ENCODE measurements around the gene SDR39U1.

Gene SDR39U1

GRCh38 chr14:24425704-24426103, 16.9 kb downstream of the SDR39U1 start:
- no peak for TF ChIP-seq POLR2AphosphoS5 (IDR thresholded peaks at IDR 0.05; ENCODE audit: low read depth, low read length)
- no peak for TF ChIP-seq TAF1 (IDR thresholded peaks at IDR 0.05; ENCODE audit: borderline replicate concordance, insufficient read depth, low read length)
- TF ChIP-seq FOXP2 (optimal IDR thresholded peaks at IDR 0.05; ENCODE audit: borderline replicate concordance, extremely low read depth, extremely low read length, insufficient read depth) = no peak
- no peak for TF ChIP-seq SIN3A (IDR thresholded peaks at IDR 0.05; ENCODE audit: borderline replicate concordance, insufficient read depth, low read length)
- TF ChIP-seq, protein P1, sequence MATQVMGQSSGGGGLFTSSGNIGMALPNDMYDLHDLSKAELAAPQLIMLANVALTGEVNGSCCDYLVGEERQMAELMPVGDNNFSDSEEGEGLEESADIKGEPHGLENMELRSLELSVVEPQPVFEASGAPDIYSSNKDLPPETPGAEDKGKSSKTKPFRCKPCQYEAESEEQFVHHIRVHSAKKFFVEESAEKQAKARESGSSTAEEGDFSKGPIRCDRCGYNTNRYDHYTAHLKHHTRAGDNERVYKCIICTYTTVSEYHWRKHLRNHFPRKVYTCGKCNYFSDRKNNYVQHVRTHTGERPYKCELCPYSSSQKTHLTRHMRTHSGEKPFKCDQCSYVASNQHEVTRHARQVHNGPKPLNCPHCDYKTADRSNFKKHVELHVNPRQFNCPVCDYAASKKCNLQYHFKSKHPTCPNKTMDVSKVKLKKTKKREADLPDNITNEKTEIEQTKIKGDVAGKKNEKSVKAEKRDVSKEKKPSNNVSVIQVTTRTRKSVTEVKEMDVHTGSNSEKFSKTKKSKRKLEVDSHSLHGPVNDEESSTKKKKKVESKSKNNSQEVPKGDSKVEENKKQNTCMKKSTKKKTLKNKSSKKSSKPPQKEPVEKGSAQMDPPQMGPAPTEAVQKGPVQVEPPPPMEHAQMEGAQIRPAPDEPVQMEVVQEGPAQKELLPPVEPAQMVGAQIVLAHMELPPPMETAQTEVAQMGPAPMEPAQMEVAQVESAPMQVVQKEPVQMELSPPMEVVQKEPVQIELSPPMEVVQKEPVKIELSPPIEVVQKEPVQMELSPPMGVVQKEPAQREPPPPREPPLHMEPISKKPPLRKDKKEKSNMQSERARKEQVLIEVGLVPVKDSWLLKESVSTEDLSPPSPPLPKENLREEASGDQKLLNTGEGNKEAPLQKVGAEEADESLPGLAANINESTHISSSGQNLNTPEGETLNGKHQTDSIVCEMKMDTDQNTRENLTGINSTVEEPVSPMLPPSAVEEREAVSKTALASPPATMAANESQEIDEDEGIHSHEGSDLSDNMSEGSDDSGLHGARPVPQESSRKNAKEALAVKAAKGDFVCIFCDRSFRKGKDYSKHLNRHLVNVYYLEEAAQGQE (IDR thresholded peaks at IDR 0.05; ENCODE audit: insufficient read depth in 1 of 2, low read depth in 2 of 2, low read length in 2 of 2) = no peak

DNA sequence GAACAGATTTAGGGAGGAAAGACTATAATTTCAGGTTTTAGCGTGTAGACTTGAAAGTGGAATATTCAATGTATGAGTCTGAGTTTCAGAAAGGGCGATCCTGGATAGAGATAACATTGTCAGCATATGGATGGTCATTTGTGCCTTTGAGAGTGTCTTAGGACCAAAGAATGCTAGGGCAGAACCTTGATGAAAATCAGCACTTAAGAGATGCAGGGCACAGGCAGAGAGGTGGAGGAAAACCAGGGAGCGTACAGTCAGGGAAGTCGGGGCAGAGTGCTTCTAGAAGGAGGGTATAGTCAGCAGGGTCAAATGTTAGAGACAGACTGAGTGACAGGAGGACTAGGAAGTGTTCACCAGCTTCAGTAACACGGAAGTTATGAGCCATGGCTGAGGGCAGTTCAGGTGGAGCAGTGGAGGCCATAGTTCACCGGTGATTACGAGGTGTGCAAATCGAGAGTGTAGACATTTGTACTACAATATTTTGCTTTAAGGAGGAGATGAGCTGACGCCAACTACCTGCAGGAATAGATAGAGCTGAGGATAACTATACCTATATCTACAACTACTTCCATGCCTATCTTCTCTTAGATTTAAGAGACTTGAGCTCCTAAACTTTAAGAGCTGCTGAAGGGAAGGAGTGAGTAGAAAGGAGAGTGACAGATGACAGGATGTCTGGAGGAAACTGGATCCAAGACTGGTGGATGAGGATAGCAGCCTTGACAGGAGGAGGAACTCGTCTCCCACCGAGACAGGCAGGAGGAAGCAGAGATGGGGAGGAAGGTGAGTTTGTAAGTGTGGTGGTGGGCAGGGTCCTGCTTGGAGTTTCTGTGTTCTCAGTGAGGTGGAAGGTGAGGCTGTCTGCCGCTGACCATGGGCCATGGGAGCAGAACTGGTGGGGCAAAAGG, 19.6 kb downstream of the SDR39U1 start:
- TF ChIP-seq, protein P1 (IDR thresholded peaks at IDR 0.05; ENCODE audit: insufficient read depth in 1 of 2, low read depth in 2 of 2, low read length in 2 of 2) = no peak
- no peak for TF ChIP-seq POLR2AphosphoS5 (IDR thresholded peaks at IDR 0.05; ENCODE audit: low read depth, low read length)
- TF ChIP-seq TAF1 (IDR thresholded peaks at IDR 0.05; ENCODE audit: borderline replicate concordance, insufficient read depth, low read length) = no peak
- TF ChIP-seq FOXP2 (optimal IDR thresholded peaks at IDR 0.05; ENCODE audit: borderline replicate concordance, extremely low read depth, extremely low read length, insufficient read depth) = no peak
- TF ChIP-seq SIN3A (IDR thresholded peaks at IDR 0.05; ENCODE audit: borderline replicate concordance, insufficient read depth, low read length) = no peak

DNA sequence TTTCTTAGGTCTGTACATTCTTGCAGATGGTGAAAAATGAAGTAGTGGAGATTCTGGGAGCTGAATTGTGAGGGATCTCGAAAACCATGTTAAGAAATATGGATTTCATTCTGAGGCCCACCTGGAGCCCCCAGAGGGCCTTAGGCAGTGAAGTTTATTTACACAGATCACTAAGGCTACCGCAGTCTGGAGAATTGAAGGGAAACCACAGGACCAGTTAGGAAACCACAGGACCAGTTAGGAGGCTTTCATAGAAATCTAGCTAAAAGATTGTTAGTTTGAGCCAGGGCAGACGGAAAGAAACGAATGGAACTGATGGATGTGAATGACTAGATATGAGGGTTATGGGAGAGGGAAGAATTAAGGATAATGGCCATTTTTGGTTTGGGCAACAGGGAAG, 20.3 kb downstream of the SDR39U1 start:
- no peak for TF ChIP-seq TAF1 (IDR thresholded peaks at IDR 0.05; ENCODE audit: borderline replicate concordance, insufficient read depth, low read length)
- TF ChIP-seq SIN3A (IDR thresholded peaks at IDR 0.05; ENCODE audit: borderline replicate concordance, insufficient read depth, low read length) = no peak
- no peak for TF ChIP-seq POLR2AphosphoS5 (IDR thresholded peaks at IDR 0.05; ENCODE audit: low read depth, low read length)
- no peak for TF ChIP-seq FOXP2 (optimal IDR thresholded peaks at IDR 0.05; ENCODE audit: borderline replicate concordance, extremely low read depth, extremely low read length, insufficient read depth)
- TF ChIP-seq, protein P1 (IDR thresholded peaks at IDR 0.05; ENCODE audit: insufficient read depth in 1 of 2, low read depth in 2 of 2, low read length in 2 of 2) = no peak

DNA sequence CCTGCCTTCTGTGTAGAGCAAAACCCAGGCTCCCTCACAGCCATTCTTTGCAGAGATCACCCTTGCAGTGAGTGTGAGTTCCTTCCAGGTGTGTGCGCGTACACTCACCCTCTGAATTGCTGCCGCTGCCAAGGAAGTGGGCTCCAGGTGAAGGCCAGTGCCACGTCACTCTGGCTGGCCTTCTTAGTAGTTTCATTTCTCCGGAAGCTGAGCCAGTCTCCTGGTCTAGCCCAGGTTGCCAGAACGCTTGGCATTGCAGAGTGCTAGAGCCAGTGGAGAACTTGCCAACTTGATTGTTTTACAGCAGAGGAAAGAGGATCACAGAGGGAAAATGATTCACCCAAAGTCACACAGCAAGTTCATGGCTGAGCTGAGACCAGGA, 24.1 kb downstream of the SDR39U1 start:
- TF ChIP-seq TAF1 (IDR thresholded peaks at IDR 0.05; ENCODE audit: borderline replicate concordance, insufficient read depth, low read length) = no peak
- TF ChIP-seq FOXP2 (optimal IDR thresholded peaks at IDR 0.05; ENCODE audit: borderline replicate concordance, extremely low read depth, extremely low read length, insufficient read depth) = no peak
- no peak for TF ChIP-seq POLR2AphosphoS5 (IDR thresholded peaks at IDR 0.05; ENCODE audit: low read depth, low read length)
- TF ChIP-seq SIN3A (IDR thresholded peaks at IDR 0.05; ENCODE audit: borderline replicate concordance, insufficient read depth, low read length) = no peak
- TF ChIP-seq, protein P1 (IDR thresholded peaks at IDR 0.05; ENCODE audit: insufficient read depth in 1 of 2, low read depth in 2 of 2, low read length in 2 of 2) = no peak

All from PFSK-1 (cell line).